Thymus (tissue), 11 donors: ENCODE data around the gene FCER1G. TPM values are rescaled to one million over a fixed set of nuclear protein-coding genes. Genes with fewer than 3 reads are reported as not detected.
A peak's percentile ranks its signal among the peaks of the same experiment; 100 is the strongest.

Experiments
- DNase-seq, 9 donors: peaks; one replicate each; pipeline ENCODE4 v3.0.0-alpha.2; 2013; ENCODE audit warnings: low spot score in 9 of 9, low read depth in 6 of 9, missing footprints in 1 of 9
- H3K27ac ChIP-seq, 2 donors: one replicate each; pipeline ENCODE4 v1.5.1; 2013; ENCODE audit warnings: control low read depth in 1 of 2, low read depth in 1 of 2, low read length in 1 of 2, mild to moderate bottlenecking in 1 of 2, moderate library complexity in 1 of 2
- H3K27me3 ChIP-seq, 2 donors: one replicate each; pipeline ENCODE4 v1.5.1; 2013; ENCODE audit warnings: low read length in 1 of 2; ENCODE audit not compliant: control insufficient read depth in 2 of 2, insufficient read depth in 1 of 2
- H3K36me3 ChIP-seq, 2 donors: one replicate each; pipeline ENCODE4 v1.5.1; 2013; ENCODE audit warnings: low read length in 1 of 2, mild to moderate bottlenecking in 1 of 2, moderate library complexity in 1 of 2; ENCODE audit not compliant: control insufficient read depth in 2 of 2, insufficient read depth in 2 of 2
- H3K4me1 ChIP-seq, 2 donors: one replicate each; pipeline ENCODE4 v1.5.1; 2013; ENCODE audit warnings: low read length in 2 of 2; ENCODE audit not compliant: control insufficient read depth in 2 of 2, insufficient read depth in 2 of 2
- H3K4me3 ChIP-seq, 2 donors: one replicate each; pipeline ENCODE4 v1.5.1; 2013; ENCODE audit warnings: low read length in 2 of 2, control low read depth in 1 of 2, mild to moderate bottlenecking in 1 of 2
- H3K9me3 ChIP-seq, 2 donors: one replicate each; pipeline ENCODE4 v1.5.1; 2013; ENCODE audit warnings: low read length in 1 of 2, mild to moderate bottlenecking in 1 of 2; ENCODE audit not compliant: control insufficient read depth in 2 of 2, insufficient read depth in 1 of 2
- WGBS: extraction: QIAGEN DNeasy Blood & Tissue Kit; methylation state at CpG from one replicate; pipeline ENCODE4 v1.1.7; 2013; 5-methylcytosine and 5-hydroxymethylcytosine counted together
- polyA plus RNA-seq: library from polyadenylated mRNA; stranded (reverse); fragments of 200-250 nt; gene quantifications from one replicate; pipeline ENCODE4 v1.2.3, GENCODE V29; 2013
- total RNA-seq: library from RNA; stranded (reverse); fragments of 120-200 nt; gene quantifications from one replicate; pipeline ENCODE4 v1.2.4, GENCODE V29; 2013
- donor health status: healthy.

Gene FCER1G
- total and polyA plus RNA-seq, 2 donors: 24.0 to 262 TPM

GRCh38 chr1:161198897-161199431, 16.1 kb upstream of the FCER1G start, which contains the start of gene ADAMTS4:
ADAMTS4 (minus strand) TSS chr1:161199054; CDS start chr1:161198627, 427 bp downstream.
- Histone ChIP-seq H3K27ac (peak within 1 kb of the TSS in 1 of 2 donors; percentile 71), H3K4me1 (peaks cover 17 to 39% of the 10 kb centered on the region in 2 donors), H3K9me3 (peaks cover 1 to 7% of the 10 kb centered on the region in 2 donors), H3K36me3 (peaks cover 2 to 3% of the 10 kb centered on the region in 2 donors), H3K4me3 (no peak within 1 kb of the TSS), H3K27me3 (peaks cover 0 to 2% of the 10 kb centered on the region in 2 donors)
- 92% methylated on average over 11 of the region's 11 CpGs for WGBS
- DNase-seq: no peak

DNA sequence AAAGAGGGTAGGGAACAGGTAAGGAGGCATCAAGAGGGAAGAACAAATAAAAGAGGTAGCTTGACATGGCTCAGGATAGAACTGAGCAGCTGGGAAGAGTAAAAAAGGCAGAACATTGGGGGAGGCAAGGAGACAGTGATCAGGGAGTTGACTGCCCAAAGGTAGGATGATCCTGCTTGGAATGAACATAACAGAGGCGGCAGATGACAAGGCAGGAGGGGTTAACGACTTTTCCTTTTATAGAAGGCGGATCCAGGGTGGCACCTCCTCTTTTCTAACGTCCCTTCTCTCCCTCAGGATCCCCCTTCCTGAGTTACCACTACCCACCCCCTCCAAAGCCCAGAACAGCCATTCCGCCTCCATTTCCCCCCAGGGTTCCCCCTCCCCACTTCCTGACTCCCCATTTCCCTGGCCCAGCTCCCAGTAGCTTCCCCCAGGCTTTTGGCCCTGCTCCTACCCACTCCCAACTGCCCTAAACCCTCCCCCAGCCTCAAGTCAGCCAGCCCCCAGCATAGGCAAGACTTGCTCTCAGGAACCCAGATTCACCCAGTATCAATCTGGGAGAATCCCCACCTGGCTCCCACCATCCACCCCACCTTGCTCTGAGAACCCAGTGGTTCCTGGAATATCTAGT, 15.5 kb upstream of the FCER1G start:
- peaks cover 3 to 5% of the 10 kb centered on the region in 2 donors for H3K36me3 ChIP-seq
- H3K27me3 ChIP-seq: peaks cover 0 to 2% of the 10 kb centered on the region in 2 donors
- no peak overlapping the region for H3K4me3 ChIP-seq
- H3K27ac ChIP-seq: peak overlapping the region in 1 of 2 donors; percentile 71
- no peak for DNase-seq
- H3K9me3 ChIP-seq: peaks cover 0 to 7% of the 10 kb centered on the region in 2 donors
- 86% methylated on average over 5 of the region's 5 CpGs for WGBS
- peaks cover 17 to 39% of the 10 kb centered on the region in 2 donors for H3K4me1 ChIP-seq

DNA sequence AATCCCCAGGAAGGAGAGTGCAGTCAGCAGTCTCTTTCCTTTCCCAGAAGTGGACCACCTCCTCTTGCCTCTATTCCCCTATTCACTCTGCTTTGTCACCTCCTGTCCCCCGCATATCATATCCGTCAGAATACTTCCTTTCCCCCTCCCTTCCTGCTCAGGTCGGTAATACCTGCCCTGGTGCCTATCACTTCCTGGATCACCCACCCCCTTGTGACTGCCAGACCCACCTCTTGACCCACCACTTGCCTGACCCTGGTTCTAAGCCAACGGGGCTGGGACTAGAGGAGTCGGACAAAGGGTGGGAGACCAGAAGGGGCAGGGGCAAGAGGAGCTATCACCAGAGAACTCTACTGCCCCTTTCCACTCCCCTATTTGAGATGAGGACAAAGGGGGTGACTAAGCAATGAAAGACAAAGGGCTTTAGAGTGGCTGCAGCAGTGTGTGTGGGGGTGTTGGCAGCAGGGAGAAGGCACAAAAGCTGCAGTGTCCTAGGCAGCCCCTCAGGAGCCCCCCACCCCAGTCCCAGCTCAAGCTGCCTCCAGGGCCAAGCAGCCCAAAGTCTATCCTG, 14.6 kb upstream of the FCER1G start:
- H3K4me1 ChIP-seq: peaks cover 17 to 36% of the 10 kb centered on the region in 2 donors

DNA sequence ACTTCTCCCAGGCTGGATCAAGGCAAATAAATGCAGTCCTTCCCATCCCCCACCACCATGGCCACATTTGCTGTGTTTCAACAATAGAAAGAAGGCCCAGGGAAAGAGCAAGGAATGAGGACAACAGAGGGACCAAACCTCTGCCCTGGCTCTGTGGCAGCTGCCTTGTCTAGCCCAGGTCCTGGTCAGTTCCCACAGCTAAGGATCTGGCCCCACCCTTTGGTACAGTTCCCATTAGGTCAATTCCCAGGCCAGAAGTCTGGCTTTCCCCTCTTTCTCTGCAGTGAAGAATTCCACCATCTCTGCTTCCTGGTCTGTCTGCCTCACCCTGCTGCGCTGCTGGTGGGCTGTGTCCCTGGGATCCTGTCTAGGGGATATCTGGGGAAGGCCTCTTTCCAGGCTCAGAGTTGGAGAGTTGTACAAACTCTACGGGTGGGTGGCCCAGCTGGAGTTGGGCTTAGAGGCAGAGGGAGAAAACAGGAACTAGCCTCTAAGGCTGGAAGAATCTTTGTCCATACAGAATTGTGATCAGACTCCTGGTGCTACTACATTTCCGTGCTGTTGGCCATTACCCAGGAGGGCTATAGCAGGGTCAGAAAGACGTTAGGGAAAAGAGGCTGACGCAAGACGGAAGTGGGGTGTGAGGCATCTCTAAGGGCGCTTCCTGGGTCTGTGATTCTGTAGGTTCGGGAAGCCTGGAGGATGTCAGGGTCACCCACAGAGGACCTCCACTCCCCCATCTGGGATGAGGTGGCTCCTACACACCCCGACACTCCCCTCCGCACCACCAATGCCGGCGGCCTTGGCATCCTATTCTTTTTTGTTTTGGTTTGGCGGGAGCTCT, 13.9 kb upstream of the FCER1G start:
- H3K4me1 ChIP-seq: peaks cover 17 to 34% of the 10 kb centered on the region in 2 donors
- H3K27ac ChIP-seq: peak overlapping the region; percentile 84 to 90
- peaks cover 0 to 7% of the 10 kb centered on the region in 2 donors for H3K9me3 ChIP-seq
- WGBS: 90% methylated on average over 13 of the region's 13 CpGs
- no peak for DNase-seq
- peaks cover 0 to 2% of the 10 kb centered on the region in 2 donors for H3K27me3 ChIP-seq
- peak overlapping the region; percentile 56 to 84 for H3K4me3 ChIP-seq
- H3K36me3 ChIP-seq: peaks cover 4 to 14% of the 10 kb centered on the region in 2 donors

More for the DNA sequence above, 14.6 kb upstream of the FCER1G start:
- no peak for DNase-seq
- 77% methylated on average over 5 of the region's 5 CpGs for WGBS
- H3K9me3 ChIP-seq: peaks cover 0 to 7% of the 10 kb centered on the region in 2 donors
- H3K36me3 ChIP-seq: peaks cover 3 to 12% of the 10 kb centered on the region in 2 donors
- no peak overlapping the region for H3K4me3 ChIP-seq
- peaks cover 0 to 2% of the 10 kb centered on the region in 2 donors for H3K27me3 ChIP-seq
- peak overlapping the region; percentile 37 to 84 for H3K27ac ChIP-seq

- 9% methylated on average over 53 of the region's 53 CpGs for WGBS
- peaks cover 0 to 2% of the 10 kb centered on the region in 2 donors for H3K27me3 ChIP-seq
These were observed 13.0 kb upstream of the FCER1G start, which contains the start of gene NDUFS2 for GRCh38 chr1:161201836-161202712. NDUFS2 (plus strand) TSS chr1:161202367; CDS start chr1:161202386, 19 bp downstream.

DNA sequence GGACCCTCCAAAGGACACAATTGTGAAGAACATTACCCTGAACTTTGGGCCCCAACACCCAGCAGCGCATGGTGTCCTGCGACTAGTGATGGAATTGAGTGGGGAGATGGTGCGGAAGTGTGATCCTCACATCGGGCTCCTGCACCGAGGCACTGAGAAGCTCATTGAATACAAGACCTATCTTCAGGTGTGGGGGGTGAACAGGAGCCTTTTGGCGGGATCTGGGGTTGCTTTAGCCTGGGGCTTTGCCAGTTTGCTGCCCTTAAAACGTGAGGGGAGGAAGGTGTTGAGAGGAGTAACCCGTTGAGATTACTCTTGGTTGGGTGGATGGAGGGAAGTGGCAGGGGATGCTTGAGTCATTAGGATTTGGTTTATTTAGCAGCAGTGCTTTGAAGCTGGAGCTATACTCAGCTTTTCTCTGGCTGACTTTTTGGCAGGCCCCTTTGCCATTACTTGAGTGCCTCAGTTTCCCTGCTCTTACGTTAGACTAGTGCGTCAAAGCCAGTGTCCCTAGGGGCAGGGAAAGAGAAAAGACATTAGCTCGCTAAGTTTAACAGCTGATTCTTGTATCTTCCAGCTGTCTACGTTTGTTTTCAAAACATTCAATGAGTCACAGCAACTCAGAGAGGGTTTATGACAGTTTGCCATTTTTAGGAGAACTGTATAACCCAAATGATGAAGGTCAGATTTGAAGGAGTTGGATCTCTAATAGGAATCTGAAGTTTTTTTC, 8.5 kb upstream of the FCER1G start:
- DNase-seq: no peak
- Histone ChIP-seq H3K9me3 (peaks cover 0 to 4% of the 10 kb centered on the region in 2 donors), H3K4me1 (peaks cover 15 to 18% of the 10 kb centered on the region in 2 donors), H3K27me3 (no peaks in the 10 kb centered on the region), H3K36me3 (peaks cover 47 to 57% of the 10 kb centered on the region in 2 donors), H3K27ac (no peak overlapping the region), H3K4me3 (no peak overlapping the region)
- 97% methylated on average over 12 of the region's 12 CpGs for WGBS

More at GRCh38 chr1:161201836-161202712, 13.0 kb upstream of the FCER1G start, which contains the start of gene NDUFS2:
- peak within 1 kb of the TSS; percentile 56 to 84 for H3K4me3 ChIP-seq
- H3K4me1 ChIP-seq: peaks cover 17 to 34% of the 10 kb centered on the region in 2 donors
- H3K27ac ChIP-seq: peak within 1 kb of the TSS; percentile 90
- H3K36me3 ChIP-seq: peaks cover 13 to 23% of the 10 kb centered on the region in 2 donors
- peak; percentile 90 to 99 (median 98) for DNase-seq
- peaks cover 0 to 7% of the 10 kb centered on the region in 2 donors for H3K9me3 ChIP-seq

- peaks cover 12 to 13% of the 10 kb centered on the region in 2 donors for H3K4me1 ChIP-seq
- no peak overlapping the region for H3K4me3 ChIP-seq
- no peaks in the 10 kb centered on the region for H3K27me3 ChIP-seq
- no peak overlapping the region for H3K27ac ChIP-seq
- DNase-seq: no peak
- no peaks in the 10 kb centered on the region for H3K9me3 ChIP-seq
- WGBS: 94% methylated on average over 8 of the region's 8 CpGs
- H3K36me3 ChIP-seq: peaks cover 52 to 63% of the 10 kb centered on the region in 2 donors
These were observed 7.9 kb upstream of the FCER1G start for GRCh38 chr1:161207173-161207572.
